Hepatocyte (in vitro differentiated cells): ENCODE results near the gene GIPC2. TPM values are rescaled to one million over a fixed set of nuclear protein-coding genes. Genes with fewer than 3 reads are reported as not detected.

Experiments used
- DNase-seq: peaks from one replicate; pipeline ENCODE4 v3.0.0-alpha.2; 2016; ENCODE audit warnings: low spot score
- H2AFZ ChIP-seq: fragments of 200-600 bp; sonication (generic); 2 replicates; pipeline ENCODE4 v1.6.0; 2016; ENCODE audit warnings: antibody characterized with exemption, mild to moderate bottlenecking
- H3K27ac ChIP-seq: fragments of 200-600 bp; sonication (generic); 2 replicates; pipeline ENCODE4 v1.5.1; 2016; ENCODE audit warnings: mild to moderate bottlenecking
- H3K27me3 ChIP-seq: fragments of 200-600 bp; sonication (generic); 2 replicates; pipeline ENCODE4 v1.6.1; 2016
- H3K36me3 ChIP-seq: fragments of 200-600 bp; sonication (generic); replicated peaks from 2 replicates; pipeline ENCODE4 v1.5.1; 2016; ENCODE audit warnings: low read depth; ENCODE audit not compliant: insufficient read depth
- H3K4me1 ChIP-seq: fragments of 200-600 bp; sonication (generic); 2 replicates; pipeline ENCODE4 v1.5.1; 2016; ENCODE audit warnings: mild to moderate bottlenecking, moderate library complexity; ENCODE audit not compliant: insufficient read depth
- H3K4me2 ChIP-seq: fragments of 200-600 bp; sonication (generic); 2 replicates; pipeline ENCODE4 v1.6.0; 2016
- H3K4me3 ChIP-seq: fragments of 200-600 bp; sonication (generic); 2 replicates; pipeline ENCODE4 v1.5.1; 2016; ENCODE audit warnings: mild to moderate bottlenecking
- H3K79me2 ChIP-seq: fragments of 200-600 bp; sonication (generic); 2 replicates; pipeline ENCODE4 v1.6.0; 2017; ENCODE audit warnings: mild to moderate bottlenecking
- H3K9me2 ChIP-seq: fragments of 200-600 bp; sonication (generic); replicated peaks from 2 replicates; pipeline ENCODE4 v1.6.0; 2017; ENCODE audit warnings: mild to moderate bottlenecking; ENCODE audit not compliant: insufficient read depth
- H3K9me3 ChIP-seq: fragments of 200-600 bp; sonication (generic); 2 replicates; pipeline ENCODE4 v1.5.1; 2016; ENCODE audit warnings: low read depth, mild to moderate bottlenecking
- H4K20me1 ChIP-seq: fragments of 200-600 bp; sonication (generic); 2 replicates; pipeline ENCODE4 v1.6.0; 2016; ENCODE audit warnings: mild to moderate bottlenecking; ENCODE audit not compliant: insufficient read depth, poor library complexity, severe bottlenecking
- CTCF ChIP-seq: fragments of 200-600 bp; sonication (generic); IDR thresholded peaks from 2 replicates; pipeline ENCODE4 v1.5.1; 2016; ENCODE audit warnings: antibody characterized with exemption, mild to moderate bottlenecking; ENCODE audit not compliant: poor library complexity
- EZH2 ChIP-seq: fragments of 200-600 bp; sonication (generic); IDR thresholded peaks from 2 replicates; pipeline ENCODE4 v1.6.1; 2016; ENCODE audit warnings: antibody characterized with exemption, mild to moderate bottlenecking, borderline replicate concordance
- EZH2phosphoT487 ChIP-seq: fragments of 200-600 bp; sonication (generic); IDR thresholded peaks from one replicate; pipeline ENCODE4 v1.6.1; 2018; ENCODE audit warnings: antibody characterized with exemption, mild to moderate bottlenecking, low read depth, moderate library complexity; ENCODE audit not compliant: unreplicated experiment, severe bottlenecking
- WGBS: methylation state at CpG from one replicate; pipeline ENCODE4 v1.1.6; 2016; ENCODE audit warnings: low lambda C conversion rate; ENCODE audit errors: missing lambda C conversion rate; 5-methylcytosine and 5-hydroxymethylcytosine counted together
- polyA plus RNA-seq: library from polyadenylated mRNA; unstranded; fragments of >200 nt; fragmentation: Nextera tagmentation; extraction: Ambion mirVana; gene quantifications from 2 replicates; pipeline ENCODE4 v1.2.1, GENCODE V29; 2016
- total RNA-seq: library from RNA; depleted of rRNA; stranded (reverse); fragments of >200 nt; gene quantifications from 2 replicates; pipeline ENCODE4 v1.2.3, GENCODE V29; 2014

GIPC2 gene
- total and polyA plus RNA-seq, 2 experiments from 2014 or later, result 16.9 to 24.0 TPM

GRCh38 chr1:78156805-78157521 lies 111.2 kb downstream of the GIPC2 start:
- DNase-seq, result no peak
- Histone ChIP-seq H3K36me3 (no peaks in the 10 kb centered on the region), H3K4me3 (no peak overlapping the region), H3K4me1 (no peaks in the 10 kb centered on the region), H4K20me1 (no peaks in the 10 kb centered on the region), H3K27ac (no peak overlapping the region), H3K4me2 (no peak overlapping the region), H2AFZ (no peak overlapping the region), H3K9me2 (no peaks in the 10 kb centered on the region), H3K79me2 (no peaks in the 10 kb centered on the region), H3K9me3 (no peaks in the 10 kb centered on the region), H3K27me3 (no peaks in the 10 kb centered on the region)
- TF ChIP-seq EZH2 (no peak), CTCF (no peak)

- Histone ChIP-seq H3K4me3 (no peak overlapping the region), H3K36me3 (no peaks in the 10 kb centered on the region), H3K27me3 (no peaks in the 10 kb centered on the region), H3K27ac (no peak overlapping the region), H4K20me1 (no peaks in the 10 kb centered on the region), H3K4me2 (no peak overlapping the region), H3K9me3 (no peaks in the 10 kb centered on the region), H2AFZ (no peak overlapping the region), H3K4me1 (no peaks in the 10 kb centered on the region), H3K9me2 (no peaks in the 10 kb centered on the region), H3K79me2 (no peaks in the 10 kb centered on the region)
- WGBS, result 81% methylated on average over 2 of the region's 2 CpGs
- DNase-seq, result no peak
- TF ChIP-seq EZH2phosphoT487 (no peak), EZH2 (no peak), CTCF (no peak)
Observed at GRCh38 chr1:78165816-78166215, 120.0 kb downstream of the GIPC2 start.

- H3K9me2 ChIP-seq, result no peaks in the 10 kb centered on the region
- no peak for TF ChIP-seq EZH2
- TF ChIP-seq EZH2phosphoT487, result no peak
- TF ChIP-seq CTCF, result no peak
- H4K20me1 ChIP-seq, result no peaks in the 10 kb centered on the region
- no peak overlapping the region for H3K27ac ChIP-seq
- H3K27me3 ChIP-seq, result no peaks in the 10 kb centered on the region
- no peaks in the 10 kb centered on the region for H3K79me2 ChIP-seq
- H3K4me3 ChIP-seq, result no peak overlapping the region
- no peaks in the 10 kb centered on the region for H3K36me3 ChIP-seq
- H3K9me3 ChIP-seq, result no peaks in the 10 kb centered on the region
- H3K4me2 ChIP-seq, result no peak overlapping the region
- no peak overlapping the region for H2AFZ ChIP-seq
- no peak for DNase-seq
- no peaks in the 10 kb centered on the region for H3K4me1 ChIP-seq
Observed at GRCh38 chr1:78168306-78168705, 122.5 kb downstream of the GIPC2 start.

- Histone ChIP-seq H3K79me2 (no peaks in the 10 kb centered on the region), H3K27ac (no peak overlapping the region), H3K4me3 (no peak overlapping the region), H3K36me3 (no peaks in the 10 kb centered on the region), H3K4me2 (no peak overlapping the region), H2AFZ (no peak overlapping the region), H3K9me2 (no peaks in the 10 kb centered on the region), H3K27me3 (no peaks in the 10 kb centered on the region), H3K9me3 (no peaks in the 10 kb centered on the region), H3K4me1 (no peaks in the 10 kb centered on the region), H4K20me1 (no peaks in the 10 kb centered on the region)
- WGBS, result 35% methylated on average over 2 of the region's 2 CpGs
- no peak for DNase-seq
- TF ChIP-seq EZH2, result no peak
- no peak for TF ChIP-seq EZH2phosphoT487
- no peak for TF ChIP-seq CTCF
Observed at GRCh38 chr1:78170859-78171258, 125.1 kb downstream of the GIPC2 start.
